ENCODE results near the gene SRPX2. TPM values are rescaled to one million over a fixed set of nuclear protein-coding genes. Genes with fewer than 3 reads are reported as not detected.

The SRPX2 gene
- total RNA-seq, 1 experiment from 2014 or later = 11.2 TPM

- in situ Hi-C loops (cut with HindIII; ENCODE audit: low pct_unique_long_range_greater_than_20kb, low sequenced_read_pairs) = no loop called here
- DNase-seq (ENCODE audit: low read depth) = no peak
Measured at GRCh38 chrX:100648458-100649417, 4.7 kb downstream of the SRPX2 start.

DNA sequence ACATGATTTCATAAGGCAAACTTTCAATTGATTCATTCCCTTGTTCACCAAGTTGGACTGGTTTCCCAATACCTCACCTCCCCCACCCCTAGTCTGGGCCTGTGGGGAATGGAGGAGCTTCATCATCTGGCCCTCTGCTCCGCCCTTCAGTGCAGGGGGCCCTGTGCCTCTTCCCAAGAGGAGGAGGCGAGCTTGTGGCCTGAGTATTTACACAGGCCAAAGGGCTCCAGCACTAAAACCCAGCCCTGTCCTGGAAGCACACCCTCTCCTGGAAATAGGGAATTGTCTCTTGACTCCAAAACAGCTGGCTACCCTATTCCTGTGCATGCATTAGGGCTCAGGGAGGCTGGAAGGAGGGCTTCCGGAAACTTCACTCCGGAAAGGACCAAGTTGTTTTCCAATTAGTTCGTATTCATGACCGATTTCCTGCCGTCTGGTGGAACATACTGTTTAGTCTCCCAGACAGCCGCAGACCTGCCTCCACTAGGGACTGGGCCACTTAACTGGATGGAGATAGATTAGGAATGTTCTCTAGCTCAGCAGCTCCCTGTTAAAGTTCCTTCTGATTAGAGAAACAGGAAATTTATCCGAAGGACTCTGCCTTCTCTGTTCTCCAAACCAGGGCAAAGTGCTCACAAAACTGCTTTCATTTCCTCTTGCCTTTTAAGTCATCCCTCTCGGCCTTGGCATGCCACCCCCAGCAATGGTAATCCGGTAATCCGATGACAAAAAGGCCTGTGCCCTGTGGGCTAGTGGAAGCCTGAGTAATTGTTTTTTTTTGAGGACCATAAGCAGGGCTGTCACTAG is 5.8 kb downstream of the SRPX2 start:
- DNase-seq (ENCODE audit: low read depth) = no peak
- in situ Hi-C loops (cut with HindIII; ENCODE audit: low pct_unique_long_range_greater_than_20kb, low sequenced_read_pairs) = no loop called here

GRCh38 chrX:100650841-100651240 is 6.8 kb downstream of the SRPX2 start:
- in situ Hi-C loops (cut with HindIII; ENCODE audit: low pct_unique_long_range_greater_than_20kb, low sequenced_read_pairs) = no loop called here
- no peak for DNase-seq (ENCODE audit: low read depth)

GRCh38 chrX:100652266-100652665 is 8.3 kb downstream of the SRPX2 start:
- in situ Hi-C loops (cut with HindIII; ENCODE audit: low pct_unique_long_range_greater_than_20kb, low sequenced_read_pairs) = no loop called here
- DNase-seq (ENCODE audit: low read depth) = no peak

DNA sequence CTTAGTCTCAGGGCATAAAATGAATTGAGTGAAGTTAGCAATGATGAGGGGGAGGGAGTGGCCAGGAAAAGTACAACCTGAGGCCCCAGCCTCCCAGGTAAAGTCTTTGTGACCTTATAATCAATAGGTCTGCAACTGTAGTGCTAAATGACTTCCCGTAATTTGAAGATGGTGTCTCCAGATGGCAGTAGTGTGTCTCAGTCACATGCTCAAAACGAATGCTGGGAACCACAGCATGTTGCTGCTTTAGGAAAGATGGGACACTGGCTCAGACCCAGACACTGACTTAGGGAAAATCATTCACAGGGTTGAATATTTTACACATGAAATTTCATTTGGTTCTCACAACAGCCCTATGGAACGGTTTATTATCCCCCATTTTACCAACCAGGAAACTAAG is 10.3 kb downstream of the SRPX2 start:
- DNase-seq (ENCODE audit: low read depth) = no peak
- in situ Hi-C loops (cut with HindIII; ENCODE audit: low pct_unique_long_range_greater_than_20kb, low sequenced_read_pairs) = no loop called here

DNA sequence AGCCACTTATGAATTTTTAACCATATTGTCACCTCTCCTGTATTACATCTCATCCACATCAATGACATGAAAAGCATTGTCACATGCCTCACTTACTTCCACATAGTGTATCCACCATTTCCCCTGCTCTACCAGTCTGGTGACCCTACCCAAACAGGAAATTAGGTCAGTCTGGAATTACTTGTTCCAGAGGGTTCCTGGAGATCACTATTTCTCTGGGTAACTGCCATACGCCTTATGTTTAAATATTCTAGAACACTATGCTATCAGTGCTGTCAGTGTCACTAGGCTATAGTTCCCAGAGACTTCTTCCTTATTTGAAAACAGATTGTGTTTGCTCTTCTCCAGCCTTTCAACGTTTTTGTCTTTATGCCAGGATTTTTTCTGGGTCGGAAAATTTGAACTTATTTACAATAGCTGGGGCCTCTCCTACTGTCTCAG is 15.0 kb downstream of the SRPX2 start:
- DNase-seq (ENCODE audit: low read depth) = no peak
- in situ Hi-C loops (cut with HindIII; ENCODE audit: low pct_unique_long_range_greater_than_20kb, low sequenced_read_pairs) = no loop called here

DNA sequence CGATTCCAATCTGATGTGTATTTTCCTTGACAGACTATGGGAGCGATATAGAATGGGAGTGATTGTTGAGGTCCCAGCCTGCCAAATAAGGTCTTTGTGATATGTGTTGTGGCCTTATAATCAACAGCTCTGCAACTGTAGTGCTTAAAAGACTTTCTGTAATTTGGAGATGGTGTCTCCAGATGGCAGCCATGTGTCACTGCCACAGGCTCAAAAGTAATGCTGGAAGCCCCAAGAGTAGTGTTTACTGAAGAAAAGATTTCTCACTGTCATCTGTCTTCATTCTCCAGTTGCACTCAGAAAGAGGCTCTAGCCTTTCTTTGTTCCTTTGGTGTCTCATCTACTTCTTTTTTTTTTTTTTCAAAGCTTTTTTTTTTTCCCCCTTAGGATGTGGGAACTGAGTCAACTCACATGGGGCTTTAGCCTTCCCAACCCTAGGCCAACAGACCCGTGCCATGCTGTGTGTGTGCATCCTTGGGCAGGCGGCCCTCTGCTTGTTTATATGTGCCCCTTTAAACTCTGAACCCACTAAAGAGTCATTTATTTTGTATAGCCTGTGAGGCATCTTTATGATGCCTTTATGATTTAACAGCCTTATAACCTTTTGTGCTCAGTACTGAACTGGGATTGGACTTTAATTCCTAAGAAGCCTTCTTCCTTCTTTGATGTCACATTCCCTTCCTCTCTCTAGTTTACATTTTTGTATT is 15.6 kb downstream of the SRPX2 start:
- in situ Hi-C loops (cut with HindIII; ENCODE audit: low pct_unique_long_range_greater_than_20kb, low sequenced_read_pairs) = no loop called here
- no peak for DNase-seq (ENCODE audit: low read depth)

DNA sequence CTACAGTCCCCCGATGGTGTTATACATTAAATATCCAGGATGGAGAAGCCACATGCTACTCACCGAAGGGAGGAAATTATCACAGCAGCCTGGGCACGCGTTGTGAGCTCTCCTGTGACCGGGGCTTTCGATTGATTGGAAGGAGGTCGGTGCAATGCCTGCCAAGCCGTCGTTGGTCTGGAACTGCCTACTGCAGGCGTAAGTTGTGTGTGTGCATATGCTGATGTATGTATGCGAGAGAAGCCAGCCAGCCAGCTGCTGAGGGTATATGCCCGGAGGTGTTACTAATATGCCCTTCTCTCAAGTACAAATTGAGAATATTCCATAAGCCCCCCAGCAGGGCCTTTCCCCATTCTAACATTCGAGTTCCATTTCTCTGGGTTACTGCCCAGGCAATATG is 18.2 kb downstream of the SRPX2 start:
- in situ Hi-C loops (cut with HindIII; ENCODE audit: low pct_unique_long_range_greater_than_20kb, low sequenced_read_pairs) = no loop called here
- DNase-seq (ENCODE audit: low read depth) = no peak

- no peak for DNase-seq (ENCODE audit: low read depth)
- in situ Hi-C loops (cut with HindIII; ENCODE audit: low pct_unique_long_range_greater_than_20kb, low sequenced_read_pairs) = no loop called here
Measured at GRCh38 chrX:100662796-100663195, 18.8 kb downstream of the SRPX2 start.

DNA sequence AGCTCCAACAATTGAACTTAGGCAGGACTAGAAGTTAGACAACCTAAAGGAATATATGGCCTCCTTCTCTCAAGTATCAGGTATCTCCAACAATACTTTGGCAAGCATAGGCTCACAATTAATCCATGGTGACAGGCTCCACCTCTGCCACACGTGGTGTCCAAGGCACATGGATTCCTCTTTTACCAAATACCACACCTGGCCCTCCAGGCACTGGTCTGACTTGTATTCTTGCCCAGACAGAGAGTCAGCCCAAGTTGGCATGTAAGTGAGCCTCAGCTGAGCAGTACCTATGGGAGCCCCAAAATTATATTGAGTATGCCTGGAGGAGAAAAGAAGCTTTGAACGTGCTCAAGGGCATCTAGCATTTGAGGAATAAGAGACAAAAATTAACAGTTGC is 19.6 kb downstream of the SRPX2 start:
- in situ Hi-C loops (cut with HindIII; ENCODE audit: low pct_unique_long_range_greater_than_20kb, low sequenced_read_pairs) = no loop called here
- no peak for DNase-seq (ENCODE audit: low read depth)

GRCh38 chrX:100672966-100673365 is 29.0 kb downstream of the SRPX2 start:
- in situ Hi-C loops (cut with HindIII; ENCODE audit: low pct_unique_long_range_greater_than_20kb, low sequenced_read_pairs) = no loop called here
- no peak for DNase-seq (ENCODE audit: low read depth)

GRCh38 chrX:100673397-100673953 is 29.5 kb downstream of the SRPX2 start:
- no peak for DNase-seq (ENCODE audit: low read depth)
- in situ Hi-C loops (cut with HindIII; ENCODE audit: low pct_unique_long_range_greater_than_20kb, low sequenced_read_pairs) = no loop called here

DNA sequence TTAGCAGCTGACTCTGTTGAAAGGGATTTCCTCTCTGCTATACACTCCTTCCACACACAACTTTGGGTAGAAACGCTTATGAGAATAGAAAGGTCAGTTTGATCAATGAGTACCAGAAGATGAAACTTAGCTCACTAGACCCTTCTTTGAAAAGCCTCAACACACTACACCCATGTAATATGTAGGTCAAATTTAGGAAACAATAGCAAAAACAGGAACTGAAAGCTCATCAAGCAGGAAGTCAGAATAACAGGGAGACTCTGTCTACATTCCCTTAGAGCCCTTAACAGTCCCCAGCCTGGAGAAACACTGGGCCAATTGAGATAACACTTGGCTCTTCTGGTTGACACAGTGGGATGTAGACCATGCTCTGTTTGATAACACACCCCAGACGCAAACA is 30.7 kb downstream of the SRPX2 start:
- in situ Hi-C loops (cut with HindIII; ENCODE audit: low pct_unique_long_range_greater_than_20kb, low sequenced_read_pairs) = no loop called here
- no peak for DNase-seq (ENCODE audit: low read depth)

GRCh38 chrX:100677611-100678181 is 33.7 kb downstream of the SRPX2 start:
- DNase-seq (ENCODE audit: low read depth) = no peak
- in situ Hi-C loops (cut with HindIII; ENCODE audit: low pct_unique_long_range_greater_than_20kb, low sequenced_read_pairs) = no loop called here

DNA sequence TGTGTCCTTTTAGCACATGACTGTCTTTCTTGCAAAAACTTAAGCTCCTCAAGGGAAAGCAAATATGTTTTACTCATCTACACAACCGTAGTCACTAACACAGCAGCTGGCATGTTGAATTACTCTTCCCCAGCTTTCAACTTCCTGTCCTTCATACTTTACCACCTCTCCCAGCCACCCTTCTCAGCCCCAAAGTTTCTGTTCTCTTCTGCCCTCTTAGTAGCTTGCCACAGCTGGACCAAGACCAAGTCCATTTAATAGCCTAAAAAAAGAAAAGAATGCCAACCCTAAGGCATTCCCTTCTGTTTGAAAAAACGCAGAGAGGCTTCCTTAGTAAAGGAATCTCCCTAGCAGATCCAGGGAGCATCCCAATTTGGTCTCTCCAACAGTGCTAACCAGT is 36.8 kb downstream of the SRPX2 start:
- in situ Hi-C loops (cut with HindIII; ENCODE audit: low pct_unique_long_range_greater_than_20kb, low sequenced_read_pairs) = no loop called here

GRCh38 chrX:100681599-100681998 is 37.6 kb downstream of the SRPX2 start:
- in situ Hi-C loops (cut with HindIII; ENCODE audit: low pct_unique_long_range_greater_than_20kb, low sequenced_read_pairs) = no loop called here
- DNase-seq (ENCODE audit: low read depth) = no peak

More for the DNA sequence above, 36.8 kb downstream of the SRPX2 start:
- no peak for DNase-seq (ENCODE audit: low read depth)

GRCh38 chrX:100682939-100683338 is 38.9 kb downstream of the SRPX2 start:
- in situ Hi-C loops (cut with HindIII; ENCODE audit: low pct_unique_long_range_greater_than_20kb, low sequenced_read_pairs) = no loop called here
- no peak for DNase-seq (ENCODE audit: low read depth)

All from Caki2 (cell line).